NB4 (cell line): ENCODE measurements around the gene ICAM1.

Source experiments
- MYC ChIP-seq: IDR thresholded peaks from 2 replicates; pipeline ENCODE4 v1.6.1; 2011; ENCODE audit warnings: low read depth, low read length
- TF ChIP-seq, protein P1 (sequence below): IDR thresholded peaks from one replicate; pipeline ENCODE4 v1.5.1; 2012; ENCODE audit warnings: low read depth, low read length

DNA sequence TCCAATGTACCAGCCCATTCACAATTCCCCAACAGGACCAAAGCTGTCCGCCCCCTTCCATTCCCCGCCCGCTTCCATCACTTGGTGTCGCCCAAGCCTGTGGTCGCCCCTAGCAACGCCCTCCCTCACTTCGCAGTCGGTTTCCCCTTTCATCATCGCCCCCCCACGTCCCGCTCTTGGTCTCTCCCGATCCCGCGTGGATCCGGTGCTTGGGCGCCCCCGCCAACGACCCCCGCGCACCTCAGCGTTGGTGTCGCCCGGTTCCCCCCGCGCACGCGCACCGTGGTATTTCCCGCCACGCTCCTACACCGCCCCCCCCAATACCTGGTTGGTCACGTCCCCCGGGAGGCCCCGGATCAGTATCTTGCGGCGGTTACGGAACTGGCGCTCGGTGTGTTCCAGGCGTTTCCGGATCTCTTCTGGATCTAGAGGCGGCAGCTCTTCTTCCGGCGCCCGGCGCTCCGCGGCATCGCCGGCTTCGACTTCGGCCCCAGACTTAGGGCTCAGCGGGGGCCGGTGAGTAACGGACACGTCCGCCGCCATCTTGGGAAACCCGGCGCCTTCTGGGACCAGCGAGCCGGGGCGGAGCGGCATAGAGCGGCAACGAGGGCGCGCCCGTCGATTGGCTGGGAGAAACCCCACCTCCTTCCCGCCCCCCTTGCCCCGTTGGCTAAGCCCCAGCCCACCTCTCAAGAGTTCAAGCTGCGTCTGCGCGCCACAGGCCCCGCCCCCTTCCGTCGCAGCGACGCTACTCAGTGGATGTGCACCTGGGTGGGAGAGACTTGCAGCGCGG lies 62.2 kb downstream of the ICAM1 start, which contains the start of gene RAVER1:
- TF ChIP-seq, protein P1, sequence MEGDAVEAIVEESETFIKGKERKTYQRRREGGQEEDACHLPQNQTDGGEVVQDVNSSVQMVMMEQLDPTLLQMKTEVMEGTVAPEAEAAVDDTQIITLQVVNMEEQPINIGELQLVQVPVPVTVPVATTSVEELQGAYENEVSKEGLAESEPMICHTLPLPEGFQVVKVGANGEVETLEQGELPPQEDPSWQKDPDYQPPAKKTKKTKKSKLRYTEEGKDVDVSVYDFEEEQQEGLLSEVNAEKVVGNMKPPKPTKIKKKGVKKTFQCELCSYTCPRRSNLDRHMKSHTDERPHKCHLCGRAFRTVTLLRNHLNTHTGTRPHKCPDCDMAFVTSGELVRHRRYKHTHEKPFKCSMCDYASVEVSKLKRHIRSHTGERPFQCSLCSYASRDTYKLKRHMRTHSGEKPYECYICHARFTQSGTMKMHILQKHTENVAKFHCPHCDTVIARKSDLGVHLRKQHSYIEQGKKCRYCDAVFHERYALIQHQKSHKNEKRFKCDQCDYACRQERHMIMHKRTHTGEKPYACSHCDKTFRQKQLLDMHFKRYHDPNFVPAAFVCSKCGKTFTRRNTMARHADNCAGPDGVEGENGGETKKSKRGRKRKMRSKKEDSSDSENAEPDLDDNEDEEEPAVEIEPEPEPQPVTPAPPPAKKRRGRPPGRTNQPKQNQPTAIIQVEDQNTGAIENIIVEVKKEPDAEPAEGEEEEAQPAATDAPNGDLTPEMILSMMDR, result no peak
- TF ChIP-seq MYC, result no peak
